RPMI7951 (cell line): Measurements from ENCODE around the gene RANBP17. TPM values are rescaled to one million over a fixed set of nuclear protein-coding genes. Genes with fewer than 3 reads are reported as not detected.

ENCODE experiments used
- DNase-seq: peaks from one replicate; pipeline ENCODE4 v3.0.0-alpha.2; 2012; ENCODE audit warnings: low read depth
- total RNA-seq: library from RNA; depleted of rRNA; stranded (reverse); fragments of >200 nt; shearing (Covaris generic); gene quantifications from 2 replicates; pipeline ENCODE4 v1.2.3, GENCODE V29; 2014

The RANBP17 gene
- total RNA-seq, 1 experiment from 2014 or later = 9.5 TPM

DNA sequence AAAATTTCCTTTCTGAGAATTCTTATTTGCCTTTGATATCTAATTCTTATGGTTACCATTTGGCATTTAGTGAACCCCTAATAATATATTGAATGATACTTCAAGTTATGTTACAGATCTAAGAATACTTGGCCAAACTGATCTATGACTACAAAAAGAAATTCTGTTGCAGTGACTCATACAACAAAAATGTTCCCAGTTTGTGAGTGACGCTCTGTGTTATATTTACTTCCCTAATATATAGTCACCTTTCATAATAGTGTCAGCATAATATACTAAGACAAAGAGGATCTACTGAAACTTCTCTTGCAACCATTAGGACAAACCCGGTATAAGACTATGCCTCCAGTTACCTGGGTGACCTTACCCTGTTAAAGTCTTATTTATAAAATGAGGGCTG lies 230.4 kb downstream of the RANBP17 start:
- DNase-seq = peak; percentile 47

DNA sequence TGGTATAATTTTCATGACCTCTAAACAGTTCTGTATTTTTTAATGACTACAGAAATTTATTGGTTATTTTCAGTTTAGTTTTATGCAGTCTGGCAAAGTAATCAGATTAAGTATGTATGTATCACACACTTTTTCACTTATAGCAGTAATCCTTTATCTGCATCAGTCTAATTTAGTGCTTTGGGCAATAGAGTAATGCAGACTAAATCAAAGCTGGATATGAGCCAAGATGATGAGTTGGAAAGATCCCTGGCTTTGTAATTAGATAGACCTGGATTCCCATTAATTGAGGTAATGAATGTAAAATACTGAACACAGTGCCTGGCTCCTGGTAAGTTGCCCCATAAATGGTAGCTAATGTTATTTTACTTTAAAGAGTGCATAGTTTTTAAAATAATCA lies 231.8 kb downstream of the RANBP17 start:
- no peak for DNase-seq

- DNase-seq = no peak
Observed at GRCh38 chr5:171094356-171094755, 232.5 kb downstream of the RANBP17 start.

GRCh38 chr5:171102877-171103610 lies 241.2 kb downstream of the RANBP17 start:
- DNase-seq = no peak

GRCh38 chr5:171107669-171108068 lies 245.9 kb downstream of the RANBP17 start:
- no peak for DNase-seq

- no peak for DNase-seq
Observed at GRCh38 chr5:171115519-171115918, 253.7 kb downstream of the RANBP17 start.

DNA sequence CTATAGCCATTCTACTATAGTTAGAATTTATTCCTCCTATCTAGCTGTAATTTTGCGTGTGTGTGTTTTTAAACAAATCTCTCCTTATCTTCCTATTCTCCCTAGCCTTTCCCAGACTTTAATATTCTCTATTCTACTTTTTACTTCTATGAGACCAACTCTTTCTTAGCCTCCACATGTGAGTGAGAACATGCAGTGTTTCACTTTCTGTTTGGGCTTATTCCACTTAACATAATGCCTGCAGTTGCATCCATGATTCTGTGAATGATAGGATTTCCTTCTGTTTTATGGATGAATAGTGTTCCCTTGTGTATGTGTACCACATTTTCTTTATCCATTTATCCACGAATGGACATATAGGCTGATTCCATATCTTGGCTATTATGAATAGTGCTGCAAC lies 254.9 kb downstream of the RANBP17 start:
- peak; percentile 1 for DNase-seq

GRCh38 chr5:171120986-171121622 lies 259.3 kb downstream of the RANBP17 start:
- DNase-seq = no peak

DNA sequence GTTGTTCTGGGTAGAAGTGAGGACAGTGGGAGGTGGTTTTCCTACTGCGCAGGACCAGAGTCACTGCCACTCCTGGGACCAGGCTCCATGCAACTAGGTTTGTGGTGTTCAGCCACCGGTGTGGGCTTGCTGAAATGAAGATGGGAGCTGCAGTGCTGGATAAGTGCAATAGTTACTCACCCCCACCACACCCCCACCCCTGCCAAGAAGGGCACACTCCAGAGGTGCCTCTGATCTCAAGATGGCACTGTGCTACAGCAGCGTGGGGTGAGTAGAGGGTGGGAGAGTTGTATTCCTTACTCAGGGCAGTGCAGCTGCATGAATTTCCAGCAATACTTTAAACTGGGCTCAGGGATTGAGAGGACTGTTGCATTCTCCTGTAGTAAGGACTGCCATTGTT lies 259.8 kb downstream of the RANBP17 start:
- no peak for DNase-seq

- DNase-seq = peak; percentile 6
Observed at GRCh38 chr5:171122372-171122771, 260.6 kb downstream of the RANBP17 start.

DNA sequence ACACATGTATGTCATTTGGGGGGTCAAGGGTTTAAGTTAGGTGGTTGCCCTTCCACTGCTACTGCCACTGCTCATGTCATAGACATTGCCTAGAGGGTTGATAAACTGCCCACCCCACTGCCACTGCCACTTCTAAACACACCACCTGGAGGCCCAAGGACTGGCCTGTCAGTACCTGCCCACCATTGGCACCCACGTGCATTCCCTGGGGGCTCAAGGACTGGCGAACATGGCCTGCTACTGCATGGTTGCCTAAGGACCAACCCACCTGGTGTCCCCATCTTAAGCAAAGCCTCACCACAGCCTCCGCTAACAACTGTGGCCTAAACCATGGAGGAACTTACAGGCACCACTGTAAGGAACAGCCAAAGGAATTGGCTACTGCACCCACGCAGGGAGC lies 261.6 kb downstream of the RANBP17 start:
- DNase-seq = no peak

DNA sequence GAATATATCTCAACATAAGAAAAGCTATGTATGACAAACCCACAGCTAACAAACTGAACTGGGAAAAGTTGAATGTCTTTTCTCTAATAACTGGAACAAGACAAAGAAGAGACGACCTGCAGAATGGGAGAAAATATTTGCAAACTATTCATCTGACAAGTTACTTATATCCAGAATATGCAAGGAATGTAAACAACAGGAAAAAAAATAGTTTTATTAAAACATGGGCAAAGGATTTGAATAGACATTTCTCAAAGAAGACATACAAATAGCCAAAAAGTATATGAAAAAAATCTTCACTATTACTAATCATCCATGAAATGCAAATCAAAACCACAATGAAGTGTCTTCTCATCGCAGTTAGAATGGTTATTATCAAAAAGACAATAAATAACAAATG lies 265.5 kb downstream of the RANBP17 start:
- DNase-seq = no peak

DNA sequence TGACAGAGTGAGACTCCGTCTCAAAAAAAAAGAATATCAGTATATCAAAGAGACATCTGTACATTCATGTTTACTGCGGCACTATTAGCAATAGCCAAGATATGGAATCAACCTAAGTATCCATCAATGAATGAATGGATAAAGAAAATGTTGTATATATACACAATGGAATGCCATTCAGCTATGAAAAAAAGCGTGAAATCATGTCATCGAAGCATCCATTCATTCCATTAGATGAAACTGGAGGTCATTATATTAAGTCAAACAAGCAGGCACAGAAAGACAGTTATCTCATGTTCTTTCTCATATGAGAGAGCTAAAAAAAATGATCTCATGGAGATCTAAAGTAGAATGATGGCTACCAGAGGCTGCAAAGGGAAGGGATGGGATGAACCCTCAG lies 266.3 kb downstream of the RANBP17 start:
- DNase-seq = no peak

DNA sequence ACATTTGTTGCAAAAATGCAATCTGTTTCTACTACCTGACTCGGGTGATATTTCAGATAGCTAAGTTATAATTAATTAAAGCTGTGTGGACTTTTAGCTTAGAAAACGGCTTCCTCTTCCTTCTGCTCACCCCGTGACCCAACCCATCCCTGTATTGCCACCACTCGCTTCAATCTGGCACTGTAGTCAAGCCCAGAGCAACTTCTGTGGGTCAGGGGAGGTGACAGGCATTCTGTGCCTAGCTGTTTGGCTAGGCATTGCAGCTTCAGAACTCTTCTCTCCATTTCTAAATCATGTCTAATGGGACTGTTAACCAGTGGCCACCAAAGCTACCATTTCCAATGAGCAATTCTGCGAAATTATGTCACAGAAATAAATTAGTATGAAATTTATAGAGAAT lies 267.5 kb downstream of the RANBP17 start:
- no peak for DNase-seq

DNA sequence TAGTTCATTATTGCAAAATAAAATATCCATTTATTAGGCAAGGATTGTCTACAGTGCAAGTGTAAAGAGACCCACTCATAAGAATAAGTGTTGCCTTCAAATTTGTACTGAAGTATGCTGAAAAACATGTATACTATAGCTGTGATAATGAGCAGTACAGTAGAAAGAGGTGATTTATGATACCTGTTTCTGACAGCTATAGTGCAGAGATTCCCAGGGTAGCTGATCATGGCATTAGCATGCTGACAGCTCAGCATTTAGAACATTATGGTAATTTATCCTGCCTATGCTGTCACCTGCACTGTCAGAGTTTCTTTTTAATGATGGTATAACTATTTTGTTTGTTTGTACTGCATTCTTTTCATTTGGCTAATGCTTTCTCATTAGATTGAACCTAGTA lies 269.7 kb downstream of the RANBP17 start:
- DNase-seq = no peak

DNA sequence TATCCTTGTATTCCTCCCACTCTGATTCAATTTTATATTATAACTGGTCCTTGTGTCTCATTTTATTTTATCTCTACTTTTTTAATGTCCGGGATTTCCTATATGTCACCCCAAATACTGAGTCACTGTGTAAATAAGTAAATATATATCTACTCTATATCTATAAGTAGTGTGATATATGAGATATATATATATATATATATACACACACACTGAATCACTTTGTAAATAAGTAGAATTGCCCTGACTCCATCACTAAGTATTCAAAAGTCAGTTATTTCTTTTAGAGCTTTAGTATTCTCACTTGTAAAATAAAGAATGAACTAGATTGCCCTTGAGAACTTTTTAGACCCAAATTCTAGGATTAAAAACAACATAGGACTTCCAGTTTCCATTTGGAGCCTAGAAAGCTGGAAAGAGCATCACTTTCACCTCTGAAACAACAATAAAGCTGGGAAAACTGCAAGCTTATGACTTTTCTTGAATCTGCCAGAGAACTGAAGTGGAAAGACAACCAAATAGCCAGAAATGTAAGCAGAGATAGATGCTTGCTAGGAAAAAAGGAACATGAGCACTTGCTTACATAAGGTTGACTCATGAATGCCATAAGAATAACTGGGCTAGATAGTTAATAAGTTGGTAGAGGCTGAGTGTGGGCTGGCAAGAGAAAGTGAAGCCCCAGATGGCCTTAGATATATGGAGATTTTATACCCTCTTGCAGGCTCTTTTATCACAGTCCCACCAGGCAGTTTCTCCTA lies 276.1 kb downstream of the RANBP17 start:
- no peak for DNase-seq

- DNase-seq = no peak
Observed at GRCh38 chr5:171139227-171139626, 277.4 kb downstream of the RANBP17 start.

DNA sequence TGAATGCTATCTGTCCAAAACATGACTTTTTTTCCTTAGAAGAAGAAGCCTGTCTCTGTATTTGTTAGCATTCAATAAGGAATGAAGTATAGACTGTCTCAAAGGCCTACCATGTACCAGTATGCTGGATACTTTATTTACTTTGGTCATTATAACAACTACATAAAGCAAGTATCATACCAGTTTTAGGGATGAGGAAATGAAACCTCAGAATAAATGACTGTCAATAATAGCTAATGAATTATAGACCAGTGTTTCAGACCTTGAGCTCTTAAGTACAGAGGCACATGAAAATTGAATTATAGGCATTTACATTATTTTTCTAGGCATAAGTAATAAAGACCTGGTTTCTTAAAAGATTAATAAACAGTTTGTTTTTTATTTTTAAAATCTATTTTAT lies 280.8 kb downstream of the RANBP17 start:
- no peak for DNase-seq

DNA sequence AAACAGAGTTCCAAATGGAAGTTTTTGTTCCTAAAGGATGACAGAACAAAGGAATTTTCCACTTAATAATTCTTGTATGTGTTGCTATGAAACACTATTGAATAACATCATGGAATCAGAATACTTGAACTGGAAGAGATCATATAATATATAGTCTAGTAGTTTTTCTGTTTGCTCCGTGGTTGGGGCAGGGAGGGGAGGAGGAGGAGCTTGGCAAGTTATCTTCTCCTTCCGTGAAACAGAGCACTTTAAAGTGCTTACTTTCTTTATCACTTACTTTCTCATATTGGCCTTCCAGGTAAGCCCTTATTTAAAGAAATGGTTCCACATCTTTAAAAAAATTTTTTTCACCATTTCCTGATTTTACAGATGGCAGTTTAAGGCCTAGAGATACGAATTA lies 281.4 kb downstream of the RANBP17 start:
- DNase-seq = no peak

- no peak for DNase-seq
Observed at GRCh38 chr5:171143926-171144325, 282.1 kb downstream of the RANBP17 start.

DNA sequence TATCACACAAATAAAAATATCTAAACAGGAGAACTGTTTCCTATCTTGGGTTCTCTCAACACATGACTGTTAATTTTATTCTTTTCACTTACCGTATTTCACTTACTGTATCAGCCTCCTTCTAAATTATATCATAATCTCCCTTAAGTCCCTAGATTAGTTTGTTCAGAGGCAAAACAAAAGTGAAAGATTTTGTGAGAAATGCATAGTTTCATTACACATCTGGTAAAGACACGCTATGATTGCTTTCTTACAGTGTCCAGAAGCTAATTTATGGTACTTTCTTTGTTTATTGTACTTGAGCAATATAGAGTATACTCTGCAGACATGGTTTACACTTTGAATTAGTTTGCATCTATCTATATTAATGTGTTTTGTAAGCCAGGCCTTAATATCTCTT lies 287.5 kb downstream of the RANBP17 start:
- no peak for DNase-seq

DNA sequence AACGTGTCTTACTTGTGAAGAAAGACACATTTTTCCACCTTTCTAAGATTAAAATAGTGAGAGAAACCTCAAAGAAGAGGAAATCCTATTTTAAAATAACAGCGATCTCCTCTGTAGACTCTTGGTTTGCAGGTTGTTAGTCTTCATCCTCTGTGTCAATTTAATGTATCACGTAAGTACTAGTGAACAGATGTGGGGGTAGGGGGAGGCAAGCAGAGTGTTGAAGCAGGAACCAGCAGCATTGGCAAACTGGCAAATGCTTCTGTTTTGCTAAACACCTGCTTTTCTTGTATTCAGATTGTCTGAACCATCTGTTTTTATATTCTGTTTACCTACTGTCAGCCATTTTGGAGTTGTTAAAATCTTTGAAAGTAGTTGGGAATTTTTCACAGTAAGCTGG lies 288.0 kb downstream of the RANBP17 start:
- no peak for DNase-seq

DNA sequence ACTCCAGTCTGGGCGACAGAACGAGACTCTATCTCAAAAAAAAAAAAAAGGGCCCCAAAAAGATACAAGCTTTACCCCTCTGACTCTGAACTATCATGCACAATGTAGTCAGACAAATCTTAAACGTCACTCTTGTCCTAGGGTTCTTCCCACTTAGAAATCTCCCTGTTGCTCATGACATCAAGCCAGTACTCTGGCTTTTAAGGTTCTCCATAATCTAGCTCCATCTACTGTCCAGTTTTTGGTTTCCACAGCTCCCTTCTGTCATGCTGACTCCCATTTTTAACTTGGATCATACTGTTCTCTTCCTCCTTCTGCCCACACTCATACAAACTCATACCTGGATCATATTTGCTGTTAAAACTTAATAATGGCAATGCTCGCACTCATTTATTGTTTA lies 290.6 kb downstream of the RANBP17 start:
- peak; percentile 32 for DNase-seq
